RCC 7860 (cell line): Measurements from ENCODE around the gene ZBED4.

Experiments used
- DNase-seq: peaks from one replicate; pipeline ENCODE4 v3.0.0-alpha.2; 2015; ENCODE audit warnings: low spot score
- FAIRE-seq: peaks from 2 replicates; lab custom pipeline; 2012; peaks lifted over from hg19 to GRCh38; lab: Jason Lieb, UNC

ZBED4 gene

GRCh38 chr22:49872347-49872746 is 18.7 kb downstream of the ZBED4 start:
- DNase-seq, result no peak
- FAIRE-seq, result no peak

GRCh38 chr22:49873228-49873940 is 19.7 kb downstream of the ZBED4 start:
- FAIRE-seq (no peak), DNase-seq (no peak)

GRCh38 chr22:49877642-49878041 is 24.0 kb downstream of the ZBED4 start:
- DNase-seq, result no peak
- FAIRE-seq, result no peak

GRCh38 chr22:49878206-49878605 is 24.6 kb downstream of the ZBED4 start:
- DNase-seq, result no peak
- FAIRE-seq, result no peak

- FAIRE-seq, result no peak
These were observed 26.2 kb downstream of the ZBED4 start for GRCh38 chr22:49879871-49880270.

GRCh38 chr22:49880281-49880680 is 26.6 kb downstream of the ZBED4 start:
- FAIRE-seq, result no peak
- DNase-seq, result no peak

More at GRCh38 chr22:49879871-49880270, 26.2 kb downstream of the ZBED4 start:
- no peak for DNase-seq

GRCh38 chr22:49881856-49882255 is 28.2 kb downstream of the ZBED4 start:
- no peak for DNase-seq
- no peak for FAIRE-seq

- no peak for DNase-seq
- no peak for FAIRE-seq
These were observed 29.1 kb downstream of the ZBED4 start for GRCh38 chr22:49882519-49883293.

- FAIRE-seq, result no peak
- no peak for DNase-seq
These were observed 29.6 kb downstream of the ZBED4 start for GRCh38 chr22:49883294-49883640.

GRCh38 chr22:49884075-49884474 is 30.4 kb downstream of the ZBED4 start:
- no peak for DNase-seq
- no peak for FAIRE-seq

GRCh38 chr22:49884503-49885260 is 31.0 kb downstream of the ZBED4 start:
- FAIRE-seq, result no peak
- DNase-seq, result no peak

- FAIRE-seq, result no peak
These were observed 31.6 kb downstream of the ZBED4 start for GRCh38 chr22:49885281-49885680.

GRCh38 chr22:49885881-49886280 is 32.2 kb downstream of the ZBED4 start:
- DNase-seq (no peak), FAIRE-seq (no peak)

More at GRCh38 chr22:49885281-49885680, 31.6 kb downstream of the ZBED4 start:
- DNase-seq, result no peak

- FAIRE-seq, result no peak
These were observed 32.9 kb downstream of the ZBED4 start for GRCh38 chr22:49886346-49887063.

GRCh38 chr22:49887064-49887451 is 33.4 kb downstream of the ZBED4 start:
- DNase-seq, result no peak
- FAIRE-seq, result no peak

More at GRCh38 chr22:49886346-49887063, 32.9 kb downstream of the ZBED4 start:
- no peak for DNase-seq

- DNase-seq (no peak), FAIRE-seq (no peak)
These were observed 34.1 kb downstream of the ZBED4 start for GRCh38 chr22:49887702-49888101.

GRCh38 chr22:49889071-49889470 is 35.4 kb downstream of the ZBED4 start:
- no peak for FAIRE-seq
- DNase-seq, result no peak

GRCh38 chr22:49892226-49892899 is 38.7 kb downstream of the ZBED4 start:
- FAIRE-seq, result no peak
- no peak for DNase-seq

- FAIRE-seq (no peak), DNase-seq (no peak)
These were observed 39.4 kb downstream of the ZBED4 start for GRCh38 chr22:49893025-49893424.

GRCh38 chr22:49894322-49895054 is 40.8 kb downstream of the ZBED4 start:
- no peak for FAIRE-seq
- DNase-seq, result no peak
